ENCODE measurements around the gene FIGNL2.
"Not testable (repeated sequence)": the region's sequence is repeated elsewhere in the genome, so short reads cannot be mapped to it uniquely, and the experiment has no call there.

FIGNL2 gene

DNA sequence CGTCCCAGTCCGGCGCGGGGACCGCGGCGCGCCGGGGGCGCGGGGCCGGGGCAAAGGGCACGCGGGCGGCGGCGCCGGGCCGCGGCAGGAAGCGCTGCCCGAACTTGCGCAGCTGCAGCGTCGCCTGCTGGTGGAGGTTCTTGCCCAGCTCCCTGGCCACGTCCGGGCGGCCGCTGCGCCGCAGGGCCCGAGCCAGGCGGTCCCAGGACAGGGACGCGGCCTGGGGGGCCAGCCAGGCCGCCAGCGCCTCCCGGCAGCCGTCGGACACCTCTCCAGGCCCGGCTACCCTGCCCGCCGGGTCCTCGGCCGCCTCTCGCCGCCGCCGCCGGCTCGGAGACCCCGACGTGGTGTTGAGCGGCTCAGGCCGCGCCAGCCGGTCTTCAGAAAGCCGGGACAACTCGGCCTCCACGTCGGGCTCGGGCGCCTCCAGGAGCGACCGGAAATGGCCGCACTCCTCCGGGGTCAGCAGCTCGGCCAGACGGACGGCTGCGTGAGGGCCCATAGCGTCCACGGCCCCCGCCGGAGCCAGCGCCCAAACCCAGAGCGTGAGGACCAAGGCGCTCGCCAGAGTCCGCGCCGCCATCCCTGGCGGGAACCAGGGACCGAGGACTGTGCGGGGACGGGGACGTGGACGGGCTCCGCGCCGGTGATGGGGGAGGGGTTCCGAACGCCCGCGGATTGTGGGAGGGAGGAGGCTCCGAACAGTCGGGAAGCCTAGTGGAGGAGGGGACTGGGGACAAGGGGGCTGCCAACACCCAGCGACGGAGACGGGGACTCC is 34.0 kb downstream of the FIGNL2 start:
- no peak for DNase-seq

DNA sequence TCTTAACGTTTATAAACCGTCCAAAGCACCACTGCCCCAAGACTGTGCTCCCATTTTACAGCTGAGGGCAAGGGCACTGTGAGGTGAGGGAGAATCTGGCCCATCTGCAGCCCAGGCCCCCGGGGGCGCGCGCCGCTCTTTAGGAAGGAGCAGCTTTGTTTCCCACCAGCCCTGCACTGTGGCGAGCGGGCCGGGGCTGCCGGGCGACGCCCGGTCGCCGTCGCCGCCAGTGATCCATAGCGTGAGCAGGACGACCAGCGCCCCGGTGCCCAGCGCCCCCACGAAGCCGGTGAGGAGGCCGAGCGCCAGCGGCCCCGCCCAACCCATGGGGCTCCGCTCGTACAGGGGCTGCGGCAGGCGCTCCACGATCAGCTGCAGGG is 34.6 kb downstream of the FIGNL2 start:
- DNase-seq: no peak

DNA sequence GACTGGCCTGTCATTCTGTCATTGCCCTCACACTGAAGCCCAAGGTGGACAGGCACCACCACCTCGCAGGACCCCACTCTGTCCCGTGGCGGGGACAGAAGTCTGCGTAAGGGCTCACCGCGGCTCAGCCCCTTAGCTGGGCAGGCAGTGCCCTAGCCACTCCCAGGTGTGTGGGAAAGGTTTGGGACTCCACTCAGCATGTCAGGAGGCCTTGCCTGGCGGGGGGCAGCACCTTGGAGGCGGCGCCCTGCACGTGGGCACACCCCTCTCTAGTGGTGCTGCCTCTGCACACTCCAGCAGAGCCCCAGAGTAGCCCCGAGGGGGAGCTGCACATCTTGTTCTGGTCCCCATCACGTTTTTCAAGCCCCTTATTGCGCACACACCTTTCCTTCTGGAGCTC is 35.6 kb downstream of the FIGNL2 start:
- DNase-seq: no peak

DNA sequence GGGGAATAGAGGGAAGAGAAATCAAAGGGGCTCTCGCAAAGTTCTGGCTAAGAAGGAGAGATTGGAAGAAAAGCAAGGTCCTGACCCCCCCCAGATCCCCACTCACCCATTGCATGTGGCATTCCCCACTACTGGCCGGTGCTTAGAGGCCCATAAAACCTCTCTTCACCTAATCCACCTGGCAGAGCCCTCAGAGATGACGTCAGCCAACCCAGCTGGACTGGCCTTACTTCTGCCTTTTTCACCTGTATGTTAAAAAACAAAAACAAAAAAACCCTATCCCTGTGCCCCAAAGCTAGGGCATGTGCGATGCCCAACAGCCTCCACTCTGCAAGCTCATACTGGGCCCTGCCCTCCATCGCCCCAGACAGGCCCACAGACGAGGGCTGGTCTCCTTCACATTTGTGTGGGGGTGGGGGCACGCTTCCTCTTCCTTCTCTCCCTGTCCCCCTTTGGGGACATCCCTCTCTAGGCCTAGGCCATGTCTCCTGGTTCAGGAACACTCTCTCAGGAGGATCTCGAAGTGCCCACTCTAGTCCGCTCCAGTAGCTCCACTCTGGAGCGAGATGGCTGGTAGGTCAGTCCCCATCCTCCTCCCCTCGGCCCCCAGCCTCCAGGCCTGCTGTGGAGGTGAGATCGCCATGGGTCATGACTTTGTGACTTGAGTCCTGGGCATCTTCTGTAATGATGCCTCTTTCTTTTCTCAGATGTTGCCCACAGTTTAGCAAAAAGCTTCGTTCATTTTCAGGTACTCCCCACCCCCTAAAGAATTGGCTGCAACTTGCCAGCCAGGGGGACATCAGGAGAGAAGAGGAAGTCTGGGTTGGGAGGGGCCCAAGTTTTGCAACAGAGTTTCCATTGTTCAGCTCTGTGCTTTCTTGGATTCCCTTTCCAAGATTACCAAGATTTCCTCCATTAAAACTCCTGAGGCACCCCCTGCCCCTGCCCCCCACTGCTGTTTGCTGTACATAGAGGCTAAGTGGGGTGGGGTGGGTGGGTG is 37.0 kb downstream of the FIGNL2 start:
- no peak for DNase-seq

DNA sequence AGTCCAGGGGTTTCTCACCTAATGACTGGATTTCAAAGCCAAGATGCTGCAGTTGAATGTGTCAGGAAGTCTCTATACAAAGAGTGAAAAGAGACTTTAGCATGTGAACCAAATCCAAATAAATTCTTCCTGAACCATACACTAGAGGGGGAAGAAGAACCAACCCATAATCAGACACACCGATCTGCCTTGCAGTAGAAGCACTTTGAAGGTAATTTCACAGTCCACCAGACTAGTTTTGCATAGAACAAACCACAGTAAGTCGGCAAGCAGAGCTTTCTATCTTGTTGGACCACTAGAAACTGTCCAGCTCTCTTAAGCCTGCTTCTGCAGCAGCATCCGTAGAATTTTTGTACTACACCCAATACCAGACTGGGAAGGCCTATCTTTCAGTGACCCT is 39.3 kb downstream of the FIGNL2 start:
- DNase-seq: no peak

DNA sequence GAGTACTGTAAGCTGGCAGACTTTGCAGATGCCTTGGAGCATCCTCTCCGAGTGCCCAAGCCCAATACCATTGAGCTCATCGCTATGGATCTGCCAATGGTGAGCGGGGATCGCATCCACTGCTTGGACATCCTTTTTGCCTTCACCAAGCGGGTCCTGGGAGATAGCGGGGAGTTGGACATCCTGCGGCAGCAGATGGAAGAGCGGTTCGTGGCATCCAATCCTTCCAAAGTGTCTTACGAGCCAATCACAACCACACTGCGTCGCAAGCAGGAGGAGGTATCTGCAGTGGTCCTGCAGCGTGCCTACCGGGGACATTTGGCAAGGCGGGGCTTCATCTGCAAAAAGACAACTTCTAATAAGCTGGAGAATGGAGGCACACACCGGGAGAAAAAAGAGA is 41.6 kb downstream of the FIGNL2 start:
- DNase-seq: no peak

DNA sequence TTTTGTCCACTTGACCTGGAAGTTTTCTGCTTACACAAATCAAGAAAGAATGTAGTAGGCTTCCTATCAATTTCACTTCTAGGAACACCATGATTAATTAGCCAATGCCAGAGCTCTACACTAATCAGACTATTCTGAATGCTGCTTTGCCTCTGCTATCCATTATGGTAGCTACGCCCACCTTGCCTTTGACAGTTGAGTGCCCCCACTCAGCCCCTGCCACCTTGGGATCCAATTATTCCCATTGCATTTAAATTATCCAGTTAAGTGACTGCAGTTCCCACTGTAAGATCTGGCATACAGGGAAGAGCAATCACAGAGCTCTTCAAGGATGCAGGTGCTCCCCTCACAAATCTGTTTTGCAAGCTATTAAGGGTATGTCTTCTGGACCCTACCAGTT is 47.5 kb downstream of the FIGNL2 start:
- no peak for DNase-seq

DNA sequence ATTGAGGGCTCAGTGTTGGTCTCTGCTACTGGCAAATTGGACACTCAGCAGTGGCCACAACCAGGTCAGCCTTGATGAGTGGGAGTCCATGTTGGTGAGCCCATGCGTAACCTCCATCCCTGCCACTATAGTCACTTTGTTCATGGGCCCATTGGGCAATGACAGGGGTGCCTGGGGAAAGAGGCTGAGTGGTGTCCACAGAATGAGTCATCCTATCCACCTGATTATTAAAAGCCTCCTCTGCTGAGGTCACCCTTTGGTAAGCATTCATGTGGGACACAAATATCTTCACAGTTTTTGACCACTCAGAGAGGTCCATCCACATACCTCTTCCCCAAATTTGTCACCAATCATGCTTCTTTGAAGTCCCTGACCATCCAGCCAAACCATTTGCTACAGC is 50.0 kb downstream of the FIGNL2 start:
- no peak for DNase-seq

DNA sequence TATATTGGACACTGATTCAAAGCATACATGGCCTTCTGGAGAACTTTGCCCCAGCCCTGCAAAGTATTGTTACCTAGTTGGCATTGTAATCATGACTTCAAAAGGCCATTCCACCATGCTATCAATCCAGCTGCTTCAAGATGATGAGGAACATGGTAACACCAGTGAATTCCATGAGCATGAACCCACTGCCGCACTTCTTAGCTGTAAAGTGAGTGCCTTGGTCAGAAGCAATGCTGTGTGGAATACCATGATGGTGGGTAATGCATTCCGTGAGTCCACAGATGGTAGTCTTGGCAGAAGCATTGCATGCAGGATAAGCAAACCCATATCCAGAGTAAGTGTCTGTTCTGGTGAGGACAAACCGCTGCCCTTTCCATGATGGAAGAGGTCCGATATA is 50.5 kb downstream of the FIGNL2 start:
- not testable (repeated sequence) for DNase-seq

DNA sequence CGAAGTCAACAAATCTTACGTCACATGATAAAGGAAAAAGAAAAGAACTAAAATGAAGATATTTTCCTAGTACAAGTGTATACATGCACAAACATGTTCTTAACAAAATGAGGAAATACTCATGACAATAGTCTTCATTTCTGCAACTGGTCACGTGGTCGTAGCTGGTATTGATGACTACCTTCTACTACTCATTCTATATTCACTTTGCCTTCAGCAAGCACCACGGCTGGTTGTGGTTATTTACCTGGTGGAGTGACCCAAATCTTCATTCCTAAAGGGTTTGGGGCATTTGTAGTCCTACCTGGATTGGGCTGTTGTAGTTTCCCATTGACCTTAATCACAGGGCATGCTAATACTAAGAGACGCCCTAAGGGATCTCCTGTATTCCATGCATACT is 51.2 kb downstream of the FIGNL2 start:
- DNase-seq: no peak

DNA sequence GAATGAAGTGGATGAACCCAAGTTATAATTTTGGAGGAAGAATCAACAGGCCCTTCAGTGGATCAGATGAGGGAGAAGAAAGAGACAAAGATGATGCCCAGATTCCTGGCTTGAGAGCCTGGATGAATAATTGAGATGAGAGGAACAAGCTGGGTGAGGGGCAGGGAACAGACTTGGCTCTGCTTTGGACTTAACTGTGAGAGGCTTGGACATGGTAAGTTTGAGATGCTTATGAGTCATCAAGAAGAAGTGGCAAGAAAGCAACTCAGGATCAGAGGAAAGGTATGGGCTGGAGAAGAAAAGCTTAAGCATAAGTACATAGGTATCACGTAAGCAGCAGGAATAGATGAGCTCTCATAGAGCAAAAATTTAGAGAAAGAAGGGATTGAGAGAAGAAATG is 55.3 kb downstream of the FIGNL2 start:
- no peak for DNase-seq

DNA sequence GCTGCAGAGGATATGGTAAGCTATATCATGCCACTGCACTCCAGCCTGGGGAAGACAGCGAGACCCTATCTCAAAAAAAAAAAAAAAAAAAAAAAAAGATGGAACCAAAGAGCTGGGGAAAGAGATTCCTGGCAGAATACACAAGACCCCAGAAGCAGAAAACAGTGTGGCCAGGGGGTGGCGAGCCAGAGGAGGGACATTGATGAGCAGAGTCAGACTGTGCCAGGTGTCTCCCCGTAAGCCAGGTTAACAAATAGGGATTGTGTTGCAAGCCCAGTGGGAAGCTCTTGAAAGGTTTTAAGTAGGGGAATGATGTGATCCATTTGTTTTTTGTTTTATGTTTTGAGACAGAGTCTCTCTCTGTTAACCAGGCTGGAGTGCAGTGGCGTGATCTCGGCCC is 56.1 kb downstream of the FIGNL2 start:
- no peak for DNase-seq

DNA sequence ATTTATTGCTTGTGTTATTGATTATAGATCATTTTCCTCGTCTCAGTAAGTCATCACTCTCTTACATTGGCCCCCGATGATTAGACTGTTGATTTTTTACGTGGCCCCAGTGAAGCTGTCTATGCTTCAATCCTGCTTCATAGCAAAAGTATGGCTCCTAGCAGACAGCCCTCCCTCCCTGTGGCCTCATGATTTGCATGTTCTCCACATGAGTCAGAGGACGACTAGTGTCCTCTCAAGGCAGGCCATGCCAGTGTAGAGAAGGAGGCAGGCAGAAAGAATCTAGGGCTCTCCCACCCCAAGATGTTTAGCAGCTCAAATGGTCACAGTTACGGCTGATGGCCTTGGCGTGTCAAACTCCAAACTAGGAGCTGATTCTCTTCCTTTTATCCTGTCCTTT is 59.6 kb downstream of the FIGNL2 start:
- no peak for DNase-seq

DNA sequence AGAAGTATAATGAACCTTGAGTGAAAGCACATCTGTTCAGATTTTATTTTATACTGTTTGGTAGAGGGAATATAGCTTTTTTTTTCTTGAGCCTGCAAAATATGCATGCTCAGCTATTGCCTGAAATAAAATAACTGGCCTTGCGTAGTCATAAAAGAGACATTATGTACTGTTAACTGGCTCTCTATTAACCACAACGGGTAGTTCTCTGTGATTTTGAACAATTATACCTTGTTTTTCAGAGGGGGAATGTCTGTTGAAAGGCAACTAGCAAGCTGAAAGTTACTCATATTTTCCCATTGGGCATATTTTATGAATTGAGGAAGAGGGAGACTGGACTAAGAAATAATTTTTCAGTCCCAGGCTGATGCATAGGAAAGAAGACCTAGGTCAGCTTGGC is 62.6 kb downstream of the FIGNL2 start:
- DNase-seq: no peak

DNA sequence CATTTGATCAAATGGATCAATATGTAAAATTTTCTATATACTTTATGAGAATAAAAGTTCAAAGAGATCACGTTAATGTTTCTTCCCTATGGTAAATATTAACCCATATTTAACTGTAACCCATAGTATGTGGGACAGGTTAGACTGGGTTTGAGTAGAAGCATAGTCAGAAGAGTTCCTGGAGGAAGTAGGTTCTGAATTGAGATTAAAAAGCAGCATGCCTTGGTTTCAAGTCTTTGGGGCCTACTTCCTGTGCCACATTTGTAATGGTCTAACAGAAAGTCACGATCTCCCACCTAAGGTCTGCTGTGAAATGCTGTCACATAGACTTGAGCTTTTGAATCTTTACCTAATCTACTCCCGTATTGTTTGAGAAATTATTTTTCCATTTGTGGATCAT is 63.8 kb downstream of the FIGNL2 start:
- DNase-seq: no peak

DNA sequence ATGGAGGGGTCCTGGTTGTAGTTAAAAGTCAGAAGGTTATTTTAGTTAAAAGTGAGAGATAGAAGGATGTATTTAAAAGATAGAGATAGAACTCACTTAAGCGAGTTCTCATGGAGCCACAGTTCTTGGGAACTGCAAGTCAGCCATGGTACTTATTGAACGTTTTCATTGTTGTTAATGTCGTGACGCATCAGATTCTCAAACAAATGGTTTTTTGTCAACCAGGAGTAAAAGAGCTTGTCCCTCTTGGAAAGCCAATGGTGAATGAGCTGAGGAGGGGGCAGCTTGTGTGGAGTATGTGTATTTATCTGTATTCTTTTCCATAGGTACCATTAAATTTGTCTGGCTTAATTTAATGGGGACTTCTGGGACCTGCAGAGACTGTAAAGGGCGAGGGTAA is 68.6 kb downstream of the FIGNL2 start:
- DNase-seq: no peak

DNA sequence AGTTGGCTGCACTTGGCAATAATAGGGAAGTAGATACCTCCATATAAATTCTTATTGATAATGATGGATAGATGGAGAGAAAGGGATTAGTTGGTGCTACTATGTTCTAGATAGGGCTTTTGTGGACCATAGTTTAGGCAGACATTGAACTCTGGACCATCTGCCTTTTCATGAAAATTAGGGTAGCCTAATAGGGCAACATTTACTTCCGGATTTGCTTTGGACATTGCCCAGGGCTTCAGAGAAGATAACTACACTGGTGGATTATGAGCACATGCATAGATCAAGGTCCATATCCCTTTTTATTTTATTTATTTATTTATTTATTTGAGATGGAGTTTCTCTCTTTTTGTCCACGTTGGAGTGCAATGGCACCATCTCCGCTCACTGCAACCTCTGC is 70.5 kb downstream of the FIGNL2 start:
- DNase-seq: no peak

DNA sequence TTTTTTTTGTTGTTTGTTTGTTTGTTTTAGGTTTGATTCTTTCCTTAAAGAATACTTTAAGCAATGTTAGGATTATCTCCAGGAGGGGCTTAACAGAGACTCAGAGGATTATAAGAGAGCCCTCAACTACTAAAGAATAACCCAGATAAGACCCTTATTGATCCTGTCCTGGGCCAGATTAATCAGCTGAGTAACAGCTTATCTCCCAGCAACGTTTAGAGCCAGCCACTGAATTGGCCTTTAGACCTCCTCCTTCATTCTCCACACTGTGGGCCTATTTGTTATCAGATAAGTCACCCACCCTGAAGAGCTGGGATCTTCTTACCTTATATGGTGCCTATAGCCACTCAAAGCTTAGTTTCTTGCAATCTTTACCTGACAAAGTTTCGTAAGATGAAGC is 71.1 kb downstream of the FIGNL2 start:
- DNase-seq: no peak

DNA sequence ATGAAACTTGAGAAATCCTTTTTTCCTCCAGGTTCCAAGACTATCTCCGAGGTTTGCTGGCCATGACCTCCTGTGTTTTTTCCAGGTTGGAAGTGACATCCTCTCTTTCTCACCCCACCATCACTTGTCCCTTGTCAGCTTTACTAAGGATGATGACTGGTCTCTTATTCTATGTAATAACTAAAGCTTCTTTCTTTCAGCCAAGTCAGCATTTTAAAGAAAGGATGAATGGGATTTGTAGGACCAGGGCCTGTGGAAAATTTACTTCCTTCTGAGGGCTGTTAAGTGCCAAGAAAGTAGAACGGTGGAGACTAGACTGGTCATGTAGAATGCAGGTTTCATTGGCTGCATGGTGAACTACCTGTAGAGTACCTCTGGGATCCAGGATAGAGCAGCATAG is 73.6 kb downstream of the FIGNL2 start:
- DNase-seq: no peak

DNA sequence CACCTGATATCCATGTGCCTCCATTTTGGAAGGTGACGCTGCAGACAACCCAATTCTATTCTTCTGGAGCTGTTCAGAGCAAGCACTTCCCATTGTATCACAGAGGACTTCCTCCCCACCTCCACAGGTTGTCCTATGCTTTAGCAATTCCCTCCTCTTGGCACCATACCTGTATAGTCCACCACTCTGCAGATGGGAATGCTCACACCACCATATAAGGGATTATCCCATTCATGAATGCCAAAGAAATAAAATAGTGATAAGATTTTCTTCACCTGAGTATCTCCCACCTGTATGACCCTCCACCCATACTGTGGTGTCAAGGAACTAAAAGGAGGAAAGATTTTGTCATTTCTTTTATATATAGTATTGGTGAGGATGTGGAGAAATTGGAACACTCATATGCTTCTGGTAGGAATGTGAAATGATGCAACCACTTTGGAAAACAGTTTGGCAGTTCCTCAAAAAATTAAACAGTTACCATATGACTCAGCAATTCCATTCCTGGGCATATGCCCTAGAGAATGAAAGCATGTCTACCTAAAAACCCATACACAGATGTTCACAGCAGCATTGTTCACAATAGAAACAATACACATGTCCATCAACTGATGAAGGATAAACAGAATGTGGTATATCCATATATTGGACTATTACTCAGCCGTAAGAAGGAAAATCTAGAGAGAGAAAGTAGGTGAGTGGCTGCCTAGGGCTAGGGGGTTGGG is 75.2 kb downstream of the FIGNL2 start:
- DNase-seq: no peak

DNA sequence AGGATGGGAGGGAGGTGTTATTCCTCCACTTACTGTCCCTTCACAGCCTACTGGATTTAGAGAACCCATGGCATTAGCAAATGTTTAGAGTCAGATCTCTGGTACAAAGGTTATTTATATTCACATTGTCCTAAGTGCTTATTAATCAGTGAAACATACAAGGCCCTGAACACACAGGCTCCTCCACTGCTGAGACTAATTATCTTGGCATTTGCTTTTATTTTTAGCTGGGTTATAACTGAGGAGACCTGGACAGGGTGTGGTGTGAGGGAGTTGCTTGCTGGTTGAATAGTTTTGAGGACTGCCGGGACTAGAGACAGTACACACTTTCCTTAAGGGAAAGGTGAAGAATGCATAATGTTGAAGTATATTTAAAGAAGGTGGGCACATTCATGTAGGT is 77.5 kb downstream of the FIGNL2 start:
- no peak for DNase-seq

Data from SIG-M5 (cell line).